Smooth muscle cell (in vitro differentiated cells): ENCODE results near the gene SEMA4D. TPM values are rescaled to one million over a fixed set of nuclear protein-coding genes. Genes with fewer than 3 reads are reported as not detected.

Source experiments
- DNase-seq: peaks from one replicate; lab custom pipeline; 2025; ENCODE audit not compliant: unreplicated experiment; lab: John Stamatoyannopoulos, UW
- H2AFZ ChIP-seq: fragments of 200-600 bp; sonication (generic); 2 replicates; pipeline ENCODE4 v1.6.0; 2016; ENCODE audit warnings: antibody characterized with exemption, low read depth, mild to moderate bottlenecking
- H3F3A ChIP-seq: fragments of 200-600 bp; sonication (generic); 2 replicates; pipeline ENCODE4 v1.6.0; 2017; ENCODE audit warnings: antibody characterized with exemption, low read depth
- H3K27ac ChIP-seq: fragments of 200-600 bp; sonication (generic); 2 replicates; pipeline ENCODE4 v1.5.1; 2016; ENCODE audit warnings: low read depth, mild to moderate bottlenecking
- H3K27me3 ChIP-seq: fragments of 200-600 bp; sonication (generic); 2 replicates; pipeline ENCODE4 v1.6.1; 2016; ENCODE audit warnings: low read depth, mild to moderate bottlenecking
- H3K36me3 ChIP-seq: fragments of 200-600 bp; sonication (generic); 2 replicates; pipeline ENCODE4 v1.5.1; 2016; ENCODE audit warnings: low read depth
- H3K4me1 ChIP-seq: fragments of 200-600 bp; sonication (generic); 2 replicates; pipeline ENCODE4 v1.5.1; 2016; ENCODE audit warnings: low read depth
- H3K4me2 ChIP-seq: fragments of 200-600 bp; sonication (generic); 2 replicates; pipeline ENCODE4 v1.6.0; 2016; ENCODE audit warnings: mild to moderate bottlenecking
- H3K4me3 ChIP-seq: fragments of 200-600 bp; sonication (generic); 2 replicates; pipeline ENCODE4 v1.5.1; 2016; ENCODE audit warnings: mild to moderate bottlenecking
- H3K79me2 ChIP-seq: fragments of 200-600 bp; sonication (generic); 2 replicates; pipeline ENCODE4 v1.6.0; 2016; ENCODE audit warnings: low read depth, mild to moderate bottlenecking
- H3K9ac ChIP-seq: fragments of 200-600 bp; sonication (generic); 2 replicates; pipeline ENCODE4 v1.6.0; 2016; ENCODE audit warnings: low read depth
- H3K9me3 ChIP-seq: fragments of 200-600 bp; sonication (generic); replicated peaks from 2 replicates; pipeline ENCODE4 v1.5.1; 2016; ENCODE audit warnings: low read depth
- H4K20me1 ChIP-seq: fragments of 200-600 bp; sonication (generic); 2 replicates; pipeline ENCODE4 v1.6.0; 2016; ENCODE audit warnings: low read depth
- CTCF ChIP-seq: fragments of 200-600 bp; sonication (generic); IDR thresholded peaks from 2 replicates; pipeline ENCODE4 v1.5.1; 2017; ENCODE audit warnings: borderline replicate concordance, mild to moderate bottlenecking, antibody characterized with exemption; ENCODE audit not compliant: insufficient read depth, poor library complexity, severe bottlenecking
- WGBS: methylation state at CpG from one replicate; pipeline ENCODE4 v1.1.7; 2016; ENCODE audit warnings: low lambda C conversion rate; 5-methylcytosine and 5-hydroxymethylcytosine counted together
- polyA plus RNA-seq: library from polyadenylated mRNA; unstranded; fragments of >200 nt; fragmentation: Nextera tagmentation; extraction: Ambion mirVana; gene quantifications from 2 replicates; pipeline ENCODE4 v1.2.1, GENCODE V29; 2016
- total RNA-seq: library from RNA; depleted of rRNA; stranded (reverse); fragments of >200 nt; gene quantifications from 2 replicates; pipeline ENCODE4 v1.2.3, GENCODE V29; 2014

SEMA4D gene
- total and polyA plus RNA-seq, 2 experiments from 2014 or later: 0.63 to 2.7 TPM

- no peaks in the 10 kb centered on the region for H3K9me3 ChIP-seq
- TF ChIP-seq CTCF: no peak
- no peak overlapping the region for H3K9ac ChIP-seq
- no peak overlapping the region for H3K27ac ChIP-seq
- H4K20me1 ChIP-seq: peaks cover 42% of the 10 kb centered on the region
- no peaks in the 10 kb centered on the region for H3K27me3 ChIP-seq
- H3K4me1 ChIP-seq: no peaks in the 10 kb centered on the region
- no peak overlapping the region for H3K4me3 ChIP-seq
- H3F3A ChIP-seq: no peaks in the 10 kb centered on the region
- H3K4me2 ChIP-seq: no peak overlapping the region
- H3K79me2 ChIP-seq: peaks cover 20% of the 10 kb centered on the region
- no peak for DNase-seq
- WGBS: 97% methylated on average over 8 of the region's 8 CpGs
- H2AFZ ChIP-seq: no peak overlapping the region
- H3K36me3 ChIP-seq: peaks cover 30% of the 10 kb centered on the region
Observed at GRCh38 chr9:89328064-89328463, 169.8 kb downstream of the SEMA4D start.

GRCh38 chr9:89325733-89326132, 172.2 kb downstream of the SEMA4D start:
- no peak for DNase-seq
- Histone ChIP-seq H3K27ac (no peak overlapping the region), H3K9ac (no peak overlapping the region), H3K4me2 (no peak overlapping the region), H3F3A (no peaks in the 10 kb centered on the region), H3K4me1 (no peaks in the 10 kb centered on the region), H3K9me3 (no peaks in the 10 kb centered on the region), H3K27me3 (no peaks in the 10 kb centered on the region), H3K79me2 (peaks cover 43% of the 10 kb centered on the region), H3K4me3 (no peak overlapping the region), H2AFZ (no peak overlapping the region), H3K36me3 (peaks cover 17% of the 10 kb centered on the region), H4K20me1 (peaks cover 56% of the 10 kb centered on the region)
- TF ChIP-seq CTCF: no peak
- WGBS: 98% methylated on average over 3 of the region's 3 CpGs

GRCh38 chr9:89323390-89323789, 174.5 kb downstream of the SEMA4D start:
- Histone ChIP-seq H3K9me3 (no peaks in the 10 kb centered on the region), H3F3A (peaks cover 5% of the 10 kb centered on the region), H3K9ac (no peak overlapping the region), H3K4me3 (no peak overlapping the region), H3K36me3 (peaks cover 8% of the 10 kb centered on the region), H3K27me3 (no peaks in the 10 kb centered on the region), H4K20me1 (peaks cover 54% of the 10 kb centered on the region), H3K4me1 (peaks cover 11% of the 10 kb centered on the region), H3K4me2 (no peak overlapping the region), H2AFZ (no peak overlapping the region), H3K79me2 (peaks cover 54% of the 10 kb centered on the region), H3K27ac (no peak overlapping the region)
- TF ChIP-seq CTCF: no peak
- 95% methylated on average over 4 of the region's 4 CpGs for WGBS
- no peak for DNase-seq
